Fibroblast of skin of scalp (primary cell): Measurements from ENCODE around the gene LPCAT1.

Experiments used
- DNase-seq: peaks from one replicate; pipeline ENCODE4 v3.0.0-alpha.2; 2013

Gene LPCAT1

GRCh38 chr5:1420211-1421195, 103.3 kb downstream of the LPCAT1 start:
- DNase-seq = no peak

DNA sequence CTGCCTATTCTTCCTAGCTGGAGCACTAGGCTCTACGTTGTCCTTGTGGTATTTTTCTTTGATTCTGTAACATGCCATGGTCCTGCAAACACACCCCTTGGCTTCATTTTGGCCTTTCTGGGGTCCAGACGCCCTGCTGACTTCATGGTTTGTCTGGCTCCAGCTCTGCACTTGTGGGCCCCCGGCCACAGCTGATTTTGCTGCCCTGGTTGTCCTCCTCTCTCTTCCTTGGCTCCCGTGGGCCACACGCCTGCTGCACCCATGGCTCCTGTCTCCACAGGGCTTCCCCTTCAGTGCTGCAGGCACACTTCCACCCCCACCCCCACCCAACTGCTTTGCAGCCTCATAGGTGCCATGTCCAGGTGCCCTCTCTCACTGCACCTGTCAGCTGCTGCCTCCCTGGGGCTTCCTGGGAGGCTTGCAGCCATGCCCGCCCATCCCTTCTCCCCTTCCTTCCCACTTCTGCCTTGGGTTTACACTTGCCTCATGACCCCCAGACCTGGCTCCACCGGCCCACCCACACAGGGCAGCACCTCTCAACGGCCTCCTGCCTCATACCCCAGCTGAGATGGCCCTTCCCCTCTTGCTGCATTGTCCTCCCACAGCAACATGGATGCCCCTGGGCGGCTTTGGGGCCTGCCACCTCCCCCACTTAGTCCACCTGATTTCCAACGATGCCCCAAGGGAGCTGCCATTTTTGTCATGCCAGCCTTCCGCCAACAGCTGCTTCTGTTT, 104.1 kb downstream of the LPCAT1 start:
- DNase-seq = no peak

DNA sequence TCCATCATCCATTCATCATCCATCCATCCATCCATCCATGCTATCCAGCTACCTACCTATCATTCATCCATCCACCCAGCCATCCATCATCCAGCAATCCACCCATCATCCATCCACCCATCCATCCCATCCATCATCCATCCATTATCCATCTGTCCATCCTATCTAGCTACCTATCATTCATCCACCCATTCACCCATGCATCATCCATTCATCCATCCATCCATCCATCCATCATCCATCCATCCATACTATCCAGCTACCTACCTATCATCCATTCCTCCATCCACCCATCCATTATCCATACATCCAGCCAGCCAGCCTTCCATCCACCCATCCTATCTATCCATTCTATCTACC, 104.9 kb downstream of the LPCAT1 start:
- no peak for DNase-seq

DNA sequence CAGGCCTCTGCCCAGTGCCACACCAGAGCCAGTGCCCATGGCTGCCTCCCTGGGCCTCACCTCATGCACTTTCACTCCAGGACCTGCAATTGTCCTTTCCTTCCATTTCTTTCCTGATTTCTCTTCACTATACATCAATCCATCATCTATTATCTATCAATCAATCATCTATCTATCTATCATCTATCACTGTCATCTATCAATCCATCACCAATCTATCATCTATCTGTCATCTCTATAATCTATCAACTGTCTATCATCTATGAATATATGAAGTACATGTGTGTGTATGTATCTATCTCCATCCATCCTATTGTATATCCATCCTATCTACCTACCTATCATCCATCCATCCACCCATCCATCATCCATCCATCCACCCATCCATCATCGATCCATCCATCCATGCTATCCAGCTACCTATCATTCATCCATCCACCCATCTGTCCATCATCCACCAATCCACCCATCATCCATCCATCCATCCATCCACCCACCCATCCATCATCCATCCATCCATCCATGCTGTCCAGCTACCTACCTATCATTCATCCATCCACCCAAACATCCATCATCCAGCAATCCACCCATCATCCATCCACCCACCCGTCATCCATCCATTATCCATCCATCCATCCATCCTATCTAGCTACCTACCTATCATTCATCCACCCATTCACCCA, 105.4 kb downstream of the LPCAT1 start:
- no peak for DNase-seq

- DNase-seq = no peak
These were observed 106.1 kb downstream of the LPCAT1 start for GRCh38 chr5:1417586-1418225.

DNA sequence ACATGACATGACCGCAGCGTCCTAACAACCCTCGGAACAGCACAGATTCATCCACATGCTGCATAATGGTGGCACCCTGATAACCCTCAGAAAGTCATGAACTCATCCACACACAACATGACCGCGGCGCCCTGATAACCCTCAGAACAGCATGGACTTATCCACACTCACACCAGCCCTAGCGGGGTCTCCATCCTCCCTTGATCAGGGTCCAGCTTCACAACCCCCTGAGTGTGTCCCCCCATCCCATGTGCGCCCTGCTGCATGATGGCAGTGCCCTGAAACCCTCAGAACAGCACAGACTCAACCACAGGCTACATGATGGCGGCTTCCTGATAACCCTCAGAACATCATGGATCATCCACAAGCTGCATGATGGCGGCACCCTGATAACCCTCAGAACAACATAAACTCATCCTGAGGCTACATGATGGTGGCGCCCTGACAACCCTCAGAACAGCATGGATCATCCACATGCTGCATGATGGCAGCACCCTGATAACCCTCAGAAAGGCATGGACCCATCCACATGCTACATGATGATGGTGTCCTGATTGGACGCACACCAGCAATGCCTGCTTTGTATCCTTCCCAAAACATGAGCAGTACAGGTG, 106.8 kb downstream of the LPCAT1 start:
- DNase-seq = no peak

GRCh38 chr5:1415626-1416360, 108.0 kb downstream of the LPCAT1 start:
- no peak for DNase-seq

DNA sequence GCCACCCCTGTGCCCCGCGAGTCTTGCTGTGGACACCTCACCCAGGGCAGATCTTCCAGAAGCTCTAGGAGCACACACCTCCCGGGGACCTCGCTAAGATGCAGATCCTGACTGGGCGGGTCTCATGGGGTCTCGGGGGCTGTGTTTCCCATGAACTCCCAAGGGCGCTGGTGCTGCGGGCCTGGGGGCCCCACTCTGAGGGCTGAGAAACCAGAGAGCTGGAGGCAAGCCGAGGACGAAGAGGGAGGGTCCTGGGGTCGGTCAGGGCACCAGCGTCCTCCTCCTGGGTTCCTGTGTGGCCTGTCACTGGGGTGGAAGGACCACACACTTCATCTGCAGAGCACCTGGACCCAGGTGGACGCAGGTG, 108.7 kb downstream of the LPCAT1 start:
- DNase-seq = no peak

DNA sequence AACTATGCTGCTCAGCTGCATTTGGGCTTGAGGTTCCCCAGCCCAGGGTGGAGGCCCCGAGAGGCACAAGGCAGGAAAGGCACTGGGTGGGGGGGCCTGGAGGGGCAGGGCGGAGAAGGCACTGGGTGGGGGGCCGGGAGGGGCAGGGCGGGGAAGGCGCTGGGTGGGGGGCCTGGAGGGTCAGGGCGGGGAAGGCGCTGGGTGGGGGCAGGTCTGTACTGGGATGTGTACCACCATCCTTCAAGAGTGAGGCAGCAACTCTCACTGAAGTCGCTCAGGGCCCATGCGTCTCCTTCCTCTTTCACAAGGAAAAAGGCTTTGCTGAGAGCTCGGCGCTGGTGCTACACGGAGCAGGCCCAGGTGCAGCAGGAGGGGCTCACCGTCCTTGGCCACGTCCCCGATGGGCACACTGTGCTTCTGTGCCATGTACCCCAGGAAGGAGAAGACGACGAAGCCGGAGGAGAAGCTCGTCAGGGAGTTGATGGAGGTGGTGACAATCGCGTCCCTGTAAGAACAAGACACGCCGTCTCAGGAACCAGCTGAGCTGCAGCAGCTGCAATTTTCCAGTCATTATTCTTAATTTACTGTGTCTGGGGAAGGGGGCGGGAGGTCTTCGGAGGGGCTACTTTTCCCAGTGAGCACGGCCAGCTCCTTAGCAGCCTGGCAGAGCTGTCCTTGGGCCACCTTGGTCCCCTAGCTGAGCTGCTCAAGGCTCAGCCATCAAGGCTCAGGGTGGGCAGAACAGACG, 109.3 kb downstream of the LPCAT1 start:
- no peak for DNase-seq

- no peak for DNase-seq
These were observed 110.0 kb downstream of the LPCAT1 start for GRCh38 chr5:1413611-1414241.

- DNase-seq = no peak
These were observed 110.5 kb downstream of the LPCAT1 start for GRCh38 chr5:1413211-1413610.

DNA sequence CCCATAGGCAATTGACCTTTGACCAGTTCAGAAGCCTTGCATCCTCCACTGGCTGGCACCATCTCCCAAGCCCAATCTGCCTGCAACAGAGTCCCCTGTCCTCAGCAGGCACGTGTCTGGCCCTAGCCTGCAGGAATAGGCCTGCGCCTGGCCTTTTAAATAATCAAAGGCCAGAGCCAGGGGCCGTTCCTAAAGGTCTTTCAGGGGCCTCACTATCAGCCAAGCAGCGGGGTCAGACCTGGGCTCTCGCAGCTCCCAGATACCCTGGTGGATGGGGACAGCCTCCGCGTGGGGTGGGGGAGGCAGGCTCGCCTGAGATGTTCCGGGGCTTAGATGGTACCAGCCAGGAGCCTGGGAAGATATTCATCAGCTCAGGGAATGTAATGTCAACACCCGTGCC, 111.1 kb downstream of the LPCAT1 start:
- DNase-seq = no peak

DNA sequence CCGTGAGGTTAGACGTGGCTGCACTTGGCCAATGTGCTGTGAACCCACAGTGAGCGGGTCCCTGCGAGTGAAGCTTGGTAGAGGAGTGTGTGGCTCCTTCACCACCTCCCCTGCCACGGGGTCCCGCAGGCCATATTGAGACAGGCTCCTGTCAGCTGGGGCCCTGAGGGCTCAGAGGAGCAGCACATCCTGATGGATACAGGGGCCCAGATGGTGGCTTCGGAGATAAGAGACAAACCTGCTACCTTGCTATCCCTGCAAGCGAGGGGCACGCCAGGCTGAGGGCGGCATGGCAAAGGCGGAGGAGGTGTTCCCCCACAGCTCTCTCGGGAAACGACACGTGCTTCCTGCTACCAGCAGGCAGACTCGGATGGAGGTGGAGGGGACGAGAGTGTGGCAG, 111.6 kb downstream of the LPCAT1 start:
- DNase-seq = no peak
